Measurements from ENCODE around the gene XDH.

The XDH gene

GRCh38 chr2:31329081-31329625 is 85.4 kb downstream of the XDH start:
- no peak for DNase-seq (ENCODE audit: low read depth)

- DNase-seq (ENCODE audit: low read depth): no peak
Measured at GRCh38 chr2:31328026-31328425, 86.5 kb downstream of the XDH start.

DNA sequence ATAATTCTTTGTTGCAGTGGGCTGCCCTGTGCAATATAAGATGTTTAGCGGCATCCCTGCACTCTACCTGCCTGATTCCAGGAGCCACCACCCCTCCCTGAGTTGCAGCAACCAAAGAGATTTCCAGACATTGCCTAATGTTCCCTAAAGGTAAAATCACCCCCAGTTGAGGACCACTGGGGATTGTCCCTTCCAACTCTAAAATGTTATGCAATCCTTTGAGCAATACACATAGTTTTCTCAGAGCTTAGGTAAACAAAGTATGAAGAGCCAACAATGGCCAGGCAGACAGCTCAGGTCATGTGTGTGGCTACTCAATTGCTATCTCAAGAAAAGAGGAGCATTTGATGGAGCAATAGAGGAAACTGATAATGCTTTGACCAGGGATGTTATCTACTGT is 87.0 kb downstream of the XDH start:
- DNase-seq (ENCODE audit: low read depth): no peak

GRCh38 chr2:31324016-31324633 is 90.4 kb downstream of the XDH start:
- no peak for DNase-seq (ENCODE audit: low read depth)

- no peak for DNase-seq (ENCODE audit: low read depth)
Measured at GRCh38 chr2:31322371-31322770, 92.2 kb downstream of the XDH start.

- no peak for DNase-seq (ENCODE audit: low read depth)
Measured at GRCh38 chr2:31319406-31320175, 95.0 kb downstream of the XDH start.

DNA sequence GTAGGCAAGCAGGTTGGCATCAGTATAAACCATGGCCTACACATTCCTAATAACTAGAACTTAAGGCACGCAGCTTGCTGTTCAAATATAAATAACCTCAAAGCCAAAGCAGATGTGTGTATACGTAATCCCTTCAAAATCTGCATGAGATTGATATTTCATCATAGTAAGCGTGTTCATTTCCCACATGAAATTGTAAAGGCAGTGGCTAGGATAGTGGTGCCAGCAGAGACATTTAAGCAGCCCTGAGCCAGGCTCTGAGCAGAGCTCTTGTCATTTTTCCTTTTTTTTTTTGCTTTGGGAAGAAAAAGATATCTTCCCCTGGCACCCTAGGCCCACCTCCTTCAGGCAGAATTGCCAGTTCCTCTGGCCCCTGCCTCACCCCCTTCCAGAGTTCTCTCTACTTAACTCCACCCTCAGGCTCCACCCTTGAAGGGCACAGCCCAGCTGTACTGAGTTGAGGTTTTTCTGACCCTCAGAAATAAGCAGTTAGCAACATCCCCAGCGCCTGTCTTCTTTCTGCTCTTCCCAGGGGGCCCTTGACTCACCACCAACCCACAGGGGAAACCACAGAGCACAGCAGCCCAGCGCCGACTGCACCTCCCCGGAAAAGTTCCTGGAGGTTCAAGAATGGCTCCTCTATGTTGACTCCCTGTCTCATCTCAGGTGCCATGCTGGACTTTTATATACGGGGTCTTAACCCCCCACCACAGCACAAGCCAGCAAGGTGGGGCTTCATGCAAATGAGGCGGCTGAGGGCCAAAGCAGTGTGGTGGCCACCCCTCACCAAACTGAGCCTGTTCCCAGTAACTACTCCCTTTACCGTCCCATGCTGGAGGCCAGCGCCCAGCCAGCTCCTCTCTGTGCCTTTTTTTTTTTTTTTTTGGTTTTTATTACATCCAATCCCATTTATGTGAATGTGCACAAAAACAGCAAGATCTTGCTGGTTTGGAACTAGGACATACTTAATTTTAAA is 95.9 kb downstream of the XDH start:
- peak; percentile 19 for DNase-seq (ENCODE audit: low read depth)

GRCh38 chr2:31317396-31317795 is 97.1 kb downstream of the XDH start:
- no peak for DNase-seq (ENCODE audit: low read depth)

DNA sequence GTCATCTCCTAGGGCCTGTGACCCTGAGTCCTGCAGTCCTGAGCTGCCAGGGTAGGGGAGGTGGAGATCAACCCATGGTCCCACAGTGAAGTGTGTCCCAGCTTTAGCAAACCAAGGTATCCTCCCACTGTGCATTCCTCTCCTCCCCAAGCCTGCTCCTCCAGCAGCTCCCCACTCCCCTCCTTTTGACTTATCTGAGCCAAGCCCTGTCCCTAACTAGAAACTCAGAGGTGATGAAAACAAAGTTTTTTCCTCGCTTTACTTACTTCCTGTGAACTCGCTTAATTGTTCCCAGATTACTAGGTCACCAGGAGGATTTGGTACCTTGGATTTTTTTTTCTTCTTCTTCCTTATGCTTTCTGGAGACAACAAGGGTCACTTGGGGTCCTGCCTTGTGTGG is 99.8 kb downstream of the XDH start:
- DNase-seq (ENCODE audit: low read depth): no peak

- no peak for DNase-seq (ENCODE audit: low read depth)
Measured at GRCh38 chr2:31312898-31313297, 101.6 kb downstream of the XDH start.

GRCh38 chr2:31304816-31305215 is 109.7 kb downstream of the XDH start:
- DNase-seq (ENCODE audit: low read depth): no peak

- DNase-seq (ENCODE audit: low read depth): no peak
Measured at GRCh38 chr2:31302940-31303563, 111.5 kb downstream of the XDH start.

- DNase-seq (ENCODE audit: low read depth): no peak
Measured at GRCh38 chr2:31300309-31300708, 114.2 kb downstream of the XDH start.

GRCh38 chr2:31299547-31299946 is 115.0 kb downstream of the XDH start:
- no peak for DNase-seq (ENCODE audit: low read depth)

- DNase-seq (ENCODE audit: low read depth): no peak
Measured at GRCh38 chr2:31297751-31298150, 116.8 kb downstream of the XDH start.

- no peak for DNase-seq (ENCODE audit: low read depth)
Measured at GRCh38 chr2:31296641-31297287, 117.8 kb downstream of the XDH start.

GRCh38 chr2:31294196-31294595 is 120.3 kb downstream of the XDH start:
- DNase-seq (ENCODE audit: low read depth): no peak

DNA sequence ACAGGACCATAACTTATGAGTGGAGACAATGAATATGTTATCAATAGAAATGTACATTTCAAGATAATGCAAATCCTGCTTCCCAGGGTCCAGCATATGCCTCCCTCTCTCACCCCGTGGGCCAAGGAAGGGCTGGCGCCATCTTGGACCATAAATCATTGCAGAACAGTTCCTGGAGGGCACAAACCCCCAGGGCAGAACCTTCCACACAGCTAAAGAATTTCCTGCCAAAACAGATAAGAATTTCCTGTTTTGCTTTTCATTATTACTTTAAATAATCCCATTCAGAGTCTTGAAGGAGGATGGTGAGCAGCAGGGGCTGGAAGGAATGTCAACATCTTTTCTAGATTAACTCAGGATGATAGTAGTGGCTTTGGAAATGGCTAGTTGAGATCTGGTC is 126.9 kb downstream of the XDH start:
- no peak for DNase-seq (ENCODE audit: low read depth)

DNA sequence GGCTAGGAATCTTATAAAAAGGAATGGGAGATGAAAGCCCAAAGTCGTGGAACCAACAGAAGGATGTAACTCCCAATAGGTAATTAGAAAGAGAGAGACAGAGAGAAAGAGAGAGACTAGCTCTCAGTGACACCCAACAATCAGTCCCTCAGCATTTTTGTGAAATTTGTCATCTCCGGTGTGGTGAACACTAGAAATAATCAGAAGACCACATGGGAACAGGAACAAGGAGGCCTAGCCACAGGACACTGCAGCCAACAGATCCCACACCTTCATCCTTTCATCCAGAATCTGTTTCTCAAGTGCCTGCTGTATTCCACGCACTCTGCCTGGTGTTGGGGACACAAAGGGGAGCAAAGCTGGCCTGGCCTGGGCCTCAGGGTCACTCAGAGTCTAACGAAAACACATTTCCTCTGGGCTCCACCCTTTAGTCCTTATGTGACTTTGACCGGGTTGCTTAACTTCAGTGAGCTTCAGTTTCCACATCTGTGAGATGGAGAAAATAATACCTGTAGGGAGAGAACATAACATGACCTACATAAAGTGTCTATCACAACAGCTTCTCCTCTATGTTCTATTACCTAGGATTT is 127.5 kb downstream of the XDH start:
- DNase-seq (ENCODE audit: low read depth): no peak

DNA sequence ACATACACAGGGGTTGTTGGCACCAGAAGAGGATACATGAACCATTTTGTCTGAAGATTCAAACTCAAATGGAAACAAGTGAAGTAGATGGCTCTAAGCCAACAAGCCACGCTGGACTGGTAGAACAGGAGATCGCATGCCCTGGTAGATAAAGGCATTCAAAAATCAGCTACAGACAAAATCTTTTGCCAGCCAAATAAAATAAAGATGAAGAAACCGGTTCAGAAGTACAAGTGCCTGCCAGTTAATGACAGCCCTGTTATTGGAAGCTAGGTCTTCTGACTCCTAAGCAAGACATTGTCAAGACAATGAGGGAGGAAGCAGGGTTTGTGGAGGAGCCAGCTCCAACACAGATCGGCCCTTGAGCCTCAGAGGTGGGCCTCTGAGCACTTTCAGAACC is 128.3 kb downstream of the XDH start:
- DNase-seq (ENCODE audit: low read depth): no peak
